Activated effector memory CD4-positive, alpha-beta T cell treated with anti-CD3 and anti-CD28 coated beads, Interleukin-2, amount 50 U/mL, for 16 hours (primary cell): ENCODE results near the gene ITIH6.
"Not testable (repeated sequence)": the region's sequence is repeated elsewhere in the genome, so short reads cannot be mapped to it uniquely, and the experiment has no call there.

Experiments used
- DNase-seq: peaks from one replicate; pipeline ENCODE4 v3.0.0-alpha.2; 2020

Gene ITIH6

GRCh38 chrX:54807524-54808108, 9.6 kb upstream of the ITIH6 start, which contains the start of gene MAGED2:
TSS of gene MAGED2 (plus strand) at chrX:54807745. CDS start at chrX:54809332, 1,587 bp downstream.
- peak; percentile 79 for DNase-seq

- no peak for DNase-seq
These were observed 991 bp upstream of the ITIH6 start for GRCh38 chrX:54799046-54799445.

- DNase-seq = no peak
These were observed 3.3 kb downstream of the ITIH6 start for GRCh38 chrX:54794795-54795194.

- DNase-seq = no peak
These were observed 4.0 kb downstream of the ITIH6 start for GRCh38 chrX:54794028-54794427.

GRCh38 chrX:54789405-54789804, 8.7 kb downstream of the ITIH6 start:
- not testable (repeated sequence) for DNase-seq

- DNase-seq = no peak
These were observed 9.6 kb downstream of the ITIH6 start for GRCh38 chrX:54788446-54788845.

GRCh38 chrX:54786967-54787366, 11.1 kb downstream of the ITIH6 start:
- peak; percentile 70 for DNase-seq

- no peak for DNase-seq
These were observed 12.2 kb downstream of the ITIH6 start for GRCh38 chrX:54785901-54786300.

GRCh38 chrX:54776987-54777672, 20.9 kb downstream of the ITIH6 start:
- no peak for DNase-seq

GRCh38 chrX:54776061-54776460, 22.0 kb downstream of the ITIH6 start:
- DNase-seq = no peak

GRCh38 chrX:54774391-54775094, 23.5 kb downstream of the ITIH6 start:
- DNase-seq = not testable (repeated sequence)

GRCh38 chrX:54758114-54759055, 39.7 kb downstream of the ITIH6 start:
- DNase-seq = no peak

GRCh38 chrX:54754854-54755253, 43.2 kb downstream of the ITIH6 start:
- DNase-seq = no peak

- no peak for DNase-seq
These were observed 49.4 kb downstream of the ITIH6 start for GRCh38 chrX:54748626-54749025.

GRCh38 chrX:54747733-54748393, 50.2 kb downstream of the ITIH6 start:
- no peak for DNase-seq

- no peak for DNase-seq
These were observed 51.1 kb downstream of the ITIH6 start for GRCh38 chrX:54746928-54747327.

GRCh38 chrX:54745676-54746075, 52.4 kb downstream of the ITIH6 start:
- DNase-seq = no peak

- DNase-seq = peak; percentile 59
These were observed 59.5 kb downstream of the ITIH6 start for GRCh38 chrX:54738567-54738966.

- DNase-seq = not testable (repeated sequence)
These were observed 61.6 kb downstream of the ITIH6 start for GRCh38 chrX:54736298-54736942.

- DNase-seq = no peak
These were observed 76.6 kb downstream of the ITIH6 start for GRCh38 chrX:54721424-54721823.

GRCh38 chrX:54715621-54716020, 82.4 kb downstream of the ITIH6 start:
- no peak for DNase-seq

GRCh38 chrX:54714424-54714823, 83.6 kb downstream of the ITIH6 start:
- no peak for DNase-seq
